OCI-LY3 (cell line): ENCODE data around the gene DHX35.

Source experiments
- H2AFZ ChIP-seq: fragments of 200-600, 300-600 bp; shearing (Covaris generic); 2 replicates; pipeline ENCODE4 v1.6.0; 2014; ENCODE audit warnings: antibody characterized with exemption, low read depth, low read length
- H3K27ac ChIP-seq: fragments of 200-600, 300-600 bp; sonication (generic); 2 replicates; pipeline ENCODE4 v1.5.1; 2014; ENCODE audit warnings: mild to moderate bottlenecking, low read length, moderate library complexity, mixed read lengths
- H3K27me3 ChIP-seq: fragments of 200-600, 300-600 bp; sonication (generic); 2 replicates; pipeline ENCODE4 v1.6.1; 2014; ENCODE audit warnings: low read depth, low read length, mixed read lengths
- H3K36me3 ChIP-seq: fragments of 200-600, 300-600 bp; sonication (generic); replicated peaks from 2 replicates; pipeline ENCODE3; 2014; ENCODE audit warnings: low read depth, low read length, mixed read lengths
- H3K4me1 ChIP-seq: fragments of 300-600, 200-600 bp; sonication (generic); 2 replicates; pipeline ENCODE4 v1.6.1; 2014; ENCODE audit warnings: low read length, mixed read lengths
- H3K4me2 ChIP-seq: fragments of 200-600, 300-600 bp; sonication (generic); 2 replicates; pipeline ENCODE4 v1.6.1; 2014; ENCODE audit warnings: low read length, mixed read lengths
- H3K4me3 ChIP-seq: fragments of 300-600, 200-600 bp; sonication (generic); 2 replicates; pipeline ENCODE4 v1.5.1; 2014; ENCODE audit warnings: antibody characterized with exemption, mild to moderate bottlenecking, low read length, moderate library complexity
- H3K79me2 ChIP-seq: fragments of 300-600, 200-600 bp; shearing (Covaris generic); 2 replicates; pipeline ENCODE4 v1.6.1; 2014; ENCODE audit warnings: mild to moderate bottlenecking, low read length, mixed read lengths
- H3K9ac ChIP-seq: fragments of 300-600, 200-600 bp; shearing (Covaris generic); 2 replicates; pipeline ENCODE4 v1.6.0; 2014; ENCODE audit warnings: mild to moderate bottlenecking, low read length, moderate library complexity
- H3K9me3 ChIP-seq: fragments of 200-600, 300-600 bp; shearing (Covaris generic); 2 replicates; pipeline ENCODE4 v1.6.1; 2014; ENCODE audit warnings: low read length, mixed read lengths; ENCODE audit not compliant: insufficient read depth
- H4K20me1 ChIP-seq: fragments of 200-600, 300-600 bp; sonication (generic); 2 replicates; pipeline ENCODE4 v1.6.1; 2016; ENCODE audit warnings: low read length, mixed read lengths; ENCODE audit not compliant: insufficient read depth
- EZH2phosphoT487 ChIP-seq: fragments of 200-600 bp; shearing (Covaris generic); IDR thresholded peaks from 2 replicates; pipeline ENCODE4 v1.6.1; 2018; ENCODE audit warnings: antibody characterized with exemption, mixed run types, low read depth
- TF ChIP-seq, protein P1 (sequence below): fragments of 200-600, 300-600 bp; sonication (generic); IDR thresholded peaks from 2 replicates; pipeline ENCODE4 v1.5.1; 2014; ENCODE audit warnings: antibody characterized with exemption, low read length, low read depth

Gene DHX35

DNA sequence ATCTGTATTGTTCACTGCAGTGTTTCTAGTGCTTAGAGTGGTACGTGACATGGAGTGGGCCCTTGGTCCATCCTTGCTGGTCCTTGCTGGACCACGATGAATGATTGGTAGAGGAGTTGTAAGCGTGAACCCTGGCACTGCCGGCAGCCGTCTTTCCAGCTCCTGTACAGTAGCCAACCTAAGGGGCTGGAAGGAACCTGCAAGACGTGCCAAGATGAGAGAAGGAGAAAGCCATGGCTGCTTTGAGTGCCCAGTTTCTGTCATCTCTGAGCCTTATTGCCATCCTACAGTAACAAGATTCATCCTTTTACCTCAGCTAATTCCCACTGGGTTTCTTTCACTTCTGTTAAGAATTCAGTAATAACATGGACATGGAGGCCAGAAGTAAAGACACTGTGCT, 5.9 kb downstream of the DHX35 start:
- no peak overlapping the region for H3K4me2 ChIP-seq
- no peaks in the 10 kb centered on the region for H4K20me1 ChIP-seq
- peaks cover 22% of the 10 kb centered on the region for H3K4me1 ChIP-seq
- no peaks in the 10 kb centered on the region for H3K27me3 ChIP-seq
- no peak overlapping the region for H3K9ac ChIP-seq
- TF ChIP-seq EZH2phosphoT487: no peak
- TF ChIP-seq, protein P1, sequence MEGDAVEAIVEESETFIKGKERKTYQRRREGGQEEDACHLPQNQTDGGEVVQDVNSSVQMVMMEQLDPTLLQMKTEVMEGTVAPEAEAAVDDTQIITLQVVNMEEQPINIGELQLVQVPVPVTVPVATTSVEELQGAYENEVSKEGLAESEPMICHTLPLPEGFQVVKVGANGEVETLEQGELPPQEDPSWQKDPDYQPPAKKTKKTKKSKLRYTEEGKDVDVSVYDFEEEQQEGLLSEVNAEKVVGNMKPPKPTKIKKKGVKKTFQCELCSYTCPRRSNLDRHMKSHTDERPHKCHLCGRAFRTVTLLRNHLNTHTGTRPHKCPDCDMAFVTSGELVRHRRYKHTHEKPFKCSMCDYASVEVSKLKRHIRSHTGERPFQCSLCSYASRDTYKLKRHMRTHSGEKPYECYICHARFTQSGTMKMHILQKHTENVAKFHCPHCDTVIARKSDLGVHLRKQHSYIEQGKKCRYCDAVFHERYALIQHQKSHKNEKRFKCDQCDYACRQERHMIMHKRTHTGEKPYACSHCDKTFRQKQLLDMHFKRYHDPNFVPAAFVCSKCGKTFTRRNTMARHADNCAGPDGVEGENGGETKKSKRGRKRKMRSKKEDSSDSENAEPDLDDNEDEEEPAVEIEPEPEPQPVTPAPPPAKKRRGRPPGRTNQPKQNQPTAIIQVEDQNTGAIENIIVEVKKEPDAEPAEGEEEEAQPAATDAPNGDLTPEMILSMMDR: no peak
- peaks cover 29% of the 10 kb centered on the region for H3K36me3 ChIP-seq
- no peaks in the 10 kb centered on the region for H3K9me3 ChIP-seq
- no peak overlapping the region for H2AFZ ChIP-seq
- peaks cover 52% of the 10 kb centered on the region for H3K79me2 ChIP-seq
- H3K27ac ChIP-seq: no peak overlapping the region
- no peak overlapping the region for H3K4me3 ChIP-seq

DNA sequence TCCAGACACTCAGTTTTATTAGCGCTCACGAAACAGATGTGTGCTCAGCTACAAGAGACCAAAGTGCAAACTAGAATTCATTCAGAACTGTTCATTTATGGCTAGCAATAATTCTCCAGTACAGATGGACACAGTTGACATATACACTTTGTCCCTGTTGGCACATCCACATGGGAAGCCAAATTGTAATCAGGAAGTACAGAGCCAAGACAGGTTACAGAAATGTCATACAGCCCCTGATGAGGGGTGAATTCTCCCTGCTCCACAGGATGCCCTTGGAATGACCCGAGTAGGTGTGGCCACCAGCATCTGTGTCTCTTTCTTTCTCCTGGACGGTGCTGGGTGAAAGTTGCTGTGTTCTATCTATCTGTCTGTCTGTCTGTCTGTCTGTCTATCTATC, 7.6 kb downstream of the DHX35 start:
- no peak overlapping the region for H2AFZ ChIP-seq

DNA sequence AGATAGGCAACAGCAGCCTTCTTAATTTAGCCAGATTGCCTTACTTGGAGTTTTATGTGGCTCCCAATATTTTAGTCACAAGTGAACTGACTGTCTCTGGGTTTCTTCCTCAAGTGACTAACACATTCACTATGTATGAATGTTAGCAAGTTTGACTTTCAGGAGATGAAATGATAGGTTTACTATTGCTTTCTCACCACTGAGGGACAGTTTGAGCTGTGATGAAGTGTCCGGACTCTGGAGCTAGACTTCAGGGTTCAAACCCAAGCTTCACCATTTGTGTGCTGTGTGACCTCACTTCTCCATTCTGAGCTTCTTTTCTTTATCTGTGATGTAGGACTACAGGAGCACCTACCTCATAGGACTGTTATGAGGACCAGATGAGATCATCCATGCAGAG, 8.2 kb downstream of the DHX35 start:
- no peak overlapping the region for H3K9ac ChIP-seq
- no peak overlapping the region for H3K27ac ChIP-seq
- no peak overlapping the region for H3K4me2 ChIP-seq

More for the DNA sequence above, 7.6 kb downstream of the DHX35 start:
- Histone ChIP-seq H3K79me2 (peaks cover 49% of the 10 kb centered on the region), H3K36me3 (peaks cover 30% of the 10 kb centered on the region), H3K4me2 (no peak overlapping the region), H3K4me3 (no peak overlapping the region), H3K4me1 (peaks cover 28% of the 10 kb centered on the region), H3K9me3 (no peaks in the 10 kb centered on the region), H4K20me1 (no peaks in the 10 kb centered on the region), H3K27me3 (no peaks in the 10 kb centered on the region), H3K9ac (no peak overlapping the region), H3K27ac (no peak overlapping the region)
- TF ChIP-seq, protein P1: no peak
- no peak for TF ChIP-seq EZH2phosphoT487

DNA sequence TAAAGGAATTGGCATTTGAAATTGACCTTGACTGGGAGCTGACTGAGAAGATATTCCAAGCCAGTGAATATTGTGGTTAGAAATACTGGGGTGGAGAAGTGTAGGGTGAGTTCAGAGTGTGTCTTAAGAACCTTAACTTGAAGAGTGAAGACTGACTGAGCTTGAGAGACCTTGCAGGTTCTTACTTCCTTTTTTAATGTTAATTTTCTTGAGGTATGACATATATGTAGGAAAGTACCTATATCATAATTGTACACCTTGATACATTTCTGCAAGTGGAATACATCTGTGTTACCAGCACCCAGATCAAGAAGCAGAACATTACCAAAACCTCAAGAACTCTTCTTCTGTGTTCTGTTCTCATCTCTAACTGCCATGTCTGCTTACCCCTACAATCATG, 11.0 kb downstream of the DHX35 start:
- Histone ChIP-seq H3K4me3 (peak overlapping the region; percentile 30), H3K4me1 (peaks cover 28% of the 10 kb centered on the region), H3K9ac (peak overlapping the region; percentile 8; the same call in 1 of the 2 replicates), H3K36me3 (peaks cover 32% of the 10 kb centered on the region), H3K27ac (peak overlapping the region; percentile 60), H2AFZ (no peak overlapping the region), H3K4me2 (peak overlapping the region; percentile 60), H3K27me3 (no peaks in the 10 kb centered on the region), H3K79me2 (peaks cover 25% of the 10 kb centered on the region), H4K20me1 (no peaks in the 10 kb centered on the region), H3K9me3 (no peaks in the 10 kb centered on the region)
- TF ChIP-seq EZH2phosphoT487: no peak
- TF ChIP-seq, protein P1: no peak

More for the DNA sequence above, 8.2 kb downstream of the DHX35 start:
- Histone ChIP-seq H3K79me2 (peaks cover 47% of the 10 kb centered on the region), H2AFZ (no peak overlapping the region), H3K9me3 (no peaks in the 10 kb centered on the region), H3K36me3 (peaks cover 30% of the 10 kb centered on the region), H3K4me1 (peaks cover 28% of the 10 kb centered on the region), H3K27me3 (no peaks in the 10 kb centered on the region), H4K20me1 (no peaks in the 10 kb centered on the region), H3K4me3 (no peak overlapping the region)
- TF ChIP-seq EZH2phosphoT487: no peak
- TF ChIP-seq, protein P1: no peak
